Measurements from ENCODE around the gene PLA2R1.

Gene PLA2R1

GRCh38 chr2:159961037-159961436 lies 101.4 kb downstream of the PLA2R1 start:
- H3K36me3 ChIP-seq (ENCODE audit: low read depth) = no peaks in the 10 kb centered on the region
- no peaks in the 10 kb centered on the region for H3K27me3 ChIP-seq (ENCODE audit: insufficient read depth, poor library complexity, severe bottlenecking)
- H3K27ac ChIP-seq (ENCODE audit: poor library complexity, severe bottlenecking) = peak overlapping the region; percentile 79
- no peak for TF ChIP-seq CTCF (IDR thresholded peaks at IDR 0.05; ENCODE audit: poor library complexity, severe bottlenecking)
- no peak for DNase-seq (ENCODE audit: low spot score)
- no peaks in the 10 kb centered on the region for H3K9me3 ChIP-seq (ENCODE audit: severe bottlenecking)
- peaks cover 18% of the 10 kb centered on the region for H3K4me1 ChIP-seq (ENCODE audit: insufficient read depth, poor library complexity, severe bottlenecking)
- ATAC-seq (ENCODE audit: low read depth) = no peak
- H3K4me3 ChIP-seq (ENCODE audit: severe bottlenecking) = no peak overlapping the region

- H3K9me3 ChIP-seq (ENCODE audit: severe bottlenecking) = no peaks in the 10 kb centered on the region
- H3K27me3 ChIP-seq (ENCODE audit: insufficient read depth, poor library complexity, severe bottlenecking) = no peaks in the 10 kb centered on the region
- peak overlapping the region; percentile 79 for H3K27ac ChIP-seq (ENCODE audit: poor library complexity, severe bottlenecking)
- no peak for TF ChIP-seq CTCF (IDR thresholded peaks at IDR 0.05; ENCODE audit: poor library complexity, severe bottlenecking)
- no peak for DNase-seq (ENCODE audit: low spot score)
- H3K4me1 ChIP-seq (ENCODE audit: insufficient read depth, poor library complexity, severe bottlenecking) = peaks cover 24% of the 10 kb centered on the region
- ATAC-seq (ENCODE audit: low read depth) = peak; percentile 98
- H3K36me3 ChIP-seq (ENCODE audit: low read depth) = no peaks in the 10 kb centered on the region; the same call in 1 of the 2 replicates
- H3K4me3 ChIP-seq (ENCODE audit: severe bottlenecking) = no peak overlapping the region
Measured at GRCh38 chr2:159960414-159960813, 102.0 kb downstream of the PLA2R1 start.

- Histone ChIP-seq H3K36me3 (ENCODE audit: low read depth) (no peaks in the 10 kb centered on the region; the same call in 1 of the 2 replicates), H3K4me1 (ENCODE audit: insufficient read depth, poor library complexity, severe bottlenecking) (peaks cover 24% of the 10 kb centered on the region), H3K9me3 (ENCODE audit: severe bottlenecking) (no peaks in the 10 kb centered on the region), H3K4me3 (ENCODE audit: severe bottlenecking) (no peak overlapping the region), H3K27ac (ENCODE audit: poor library complexity, severe bottlenecking) (peak overlapping the region; percentile 79), H3K27me3 (ENCODE audit: insufficient read depth, poor library complexity, severe bottlenecking) (no peaks in the 10 kb centered on the region)
- no peak for ATAC-seq (ENCODE audit: low read depth)
- no peak for DNase-seq (ENCODE audit: low spot score)
- TF ChIP-seq CTCF (IDR thresholded peaks at IDR 0.05; ENCODE audit: poor library complexity, severe bottlenecking) = no peak
Measured at GRCh38 chr2:159959136-159959535, 103.3 kb downstream of the PLA2R1 start.

- DNase-seq (ENCODE audit: low spot score) (no peak), ATAC-seq (ENCODE audit: low read depth) (no peak)
- Histone ChIP-seq H3K27me3 (ENCODE audit: insufficient read depth, poor library complexity, severe bottlenecking) (no peaks in the 10 kb centered on the region), H3K9me3 (ENCODE audit: severe bottlenecking) (no peaks in the 10 kb centered on the region), H3K36me3 (ENCODE audit: low read depth) (no peaks in the 10 kb centered on the region; the same call in 1 of the 2 replicates), H3K4me1 (ENCODE audit: insufficient read depth, poor library complexity, severe bottlenecking) (peaks cover 7% of the 10 kb centered on the region), H3K27ac (ENCODE audit: poor library complexity, severe bottlenecking) (no peak overlapping the region), H3K4me3 (ENCODE audit: severe bottlenecking) (no peak overlapping the region)
- no peak for TF ChIP-seq CTCF (IDR thresholded peaks at IDR 0.05; ENCODE audit: poor library complexity, severe bottlenecking)
Measured at GRCh38 chr2:159953136-159953823, 109.1 kb downstream of the PLA2R1 start.

GRCh38 chr2:159946326-159946999 lies 116.0 kb downstream of the PLA2R1 start:
- Histone ChIP-seq H3K36me3 (ENCODE audit: low read depth) (no peaks in the 10 kb centered on the region), H3K4me3 (ENCODE audit: severe bottlenecking) (no peak overlapping the region), H3K4me1 (ENCODE audit: insufficient read depth, poor library complexity, severe bottlenecking) (no peaks in the 10 kb centered on the region), H3K27me3 (ENCODE audit: insufficient read depth, poor library complexity, severe bottlenecking) (no peaks in the 10 kb centered on the region), H3K9me3 (ENCODE audit: severe bottlenecking) (peaks cover 6% of the 10 kb centered on the region), H3K27ac (ENCODE audit: poor library complexity, severe bottlenecking) (no peak overlapping the region)
- TF ChIP-seq CTCF (IDR thresholded peaks at IDR 0.05; ENCODE audit: poor library complexity, severe bottlenecking) = no peak
- no peak for DNase-seq (ENCODE audit: low spot score)
- ATAC-seq (ENCODE audit: low read depth) = peak; percentile 41; the same call in 1 of the 3 replicates
